GM12872 (cell line): ENCODE data around the gene BCAT1.
A peak's percentile ranks its signal among the peaks of the same experiment; 100 is the strongest.

Source experiments
- CTCF ChIP-seq: IDR thresholded peaks from 3 replicates; pipeline ENCODE4 v1.5.1; 2011; ENCODE audit warnings: low read depth, mild to moderate bottlenecking, low read length, moderate library complexity; ENCODE audit not compliant: insufficient read depth

The BCAT1 gene

GRCh38 chr12:24848941-24849477 is 99.9 kb downstream of the BCAT1 start:
- no peak for TF ChIP-seq CTCF

GRCh38 chr12:24846689-24847088 is 102.2 kb downstream of the BCAT1 start:
- TF ChIP-seq CTCF, result no peak

- no peak for TF ChIP-seq CTCF
Observed at GRCh38 chr12:24845615-24846014, 103.3 kb downstream of the BCAT1 start.

GRCh38 chr12:24840046-24840800 is 108.7 kb downstream of the BCAT1 start:
- no peak for TF ChIP-seq CTCF

- peak; percentile 18; the same call in 1 of the 3 replicates for TF ChIP-seq CTCF
Observed at GRCh38 chr12:24839268-24839791, 109.6 kb downstream of the BCAT1 start.

GRCh38 chr12:24838531-24838950 is 110.4 kb downstream of the BCAT1 start:
- TF ChIP-seq CTCF, result no peak

GRCh38 chr12:24835377-24835776 is 113.5 kb downstream of the BCAT1 start:
- TF ChIP-seq CTCF, result no peak
